PC-9 (cell line): ENCODE measurements around the gene TMUB1. TPM values are rescaled to one million over a fixed set of nuclear protein-coding genes. Genes with fewer than 3 reads are reported as not detected.
A peak's percentile ranks its signal among the peaks of the same experiment; 100 is the strongest.

Source experiments
- BruUV-seq: library from RNA; stranded (reverse); fragments of 400-500 nt; replicated peaks from 2 replicates; lab custom pipeline; 2021; lab: Mats Ljungman, UMichigan
- CTCF ChIA-PET: fragments of 300-600 bp; sonication (Branson Sonifier 250); formaldehyde crosslinking; loops from one replicate; lab custom pipeline; 2022; ENCODE audit warnings: antibody characterized with exemption; lab: Charles Lee
- POLR2A ChIA-PET: fragments of 300-600 bp; sonication (Branson Sonifier 250); formaldehyde crosslinking; loops from one replicate; lab custom pipeline; 2022; ENCODE audit warnings: antibody characterized with exemption; ENCODE audit not compliant: unreplicated experiment; lab: Charles Lee
- DNase-seq, 2 experiments: peaks; one replicate each; pipeline versions ENCODE4 v3.0.0 to v3.0.0-alpha.2; 2015 to 2022; ENCODE audit warnings: mixed read lengths in 1 of 2
- H2AFZ ChIP-seq: fragments of 200-600 bp; sonication (generic); 2 replicates; pipeline ENCODE4 v1.8.1; 2017; ENCODE audit warnings: antibody characterized with exemption
- H3F3A ChIP-seq: fragments of 200-600 bp; sonication (generic); 2 replicates; pipeline ENCODE4 v1.8.1; 2017; ENCODE audit warnings: antibody characterized with exemption, mild to moderate bottlenecking, low read depth; ENCODE audit not compliant: insufficient read depth
- H3K27ac ChIP-seq: fragments of 200-600 bp; sonication (generic); 2 replicates; pipeline ENCODE4 v1.6.1; 2016; ENCODE audit warnings: mixed run types
- H3K27me3 ChIP-seq: fragments of 200-600 bp; sonication (generic); 2 replicates; pipeline ENCODE4 v1.6.1; 2016; ENCODE audit warnings: low read depth, mixed run types; ENCODE audit not compliant: insufficient read depth
- H3K36me3 ChIP-seq: fragments of 200-600 bp; sonication (generic); 2 replicates; pipeline ENCODE4 v1.6.1; 2016; ENCODE audit warnings: low read depth, mixed run types
- H3K4me1 ChIP-seq: fragments of 200-600 bp; sonication (generic); replicated peaks from 2 replicates; pipeline ENCODE4 v1.6.1; 2016; ENCODE audit warnings: mixed run types; ENCODE audit not compliant: insufficient read depth
- H3K4me2 ChIP-seq: fragments of 200-600 bp; sonication (generic); 2 replicates; pipeline ENCODE4 v1.6.1; 2017; ENCODE audit warnings: mixed run types
- H3K4me3 ChIP-seq: fragments of 200-600 bp; sonication (generic); 2 replicates; pipeline ENCODE4 v1.6.1; 2016; ENCODE audit warnings: mixed run types
- H3K79me2 ChIP-seq: fragments of 200-600 bp; sonication (generic); 2 replicates; pipeline ENCODE4 v1.6.1; 2017; ENCODE audit warnings: low read depth, mixed run types
- H3K9me2 ChIP-seq: fragments of 200-600 bp; sonication (generic); 2 replicates; pipeline ENCODE4 v1.8.1; 2017; ENCODE audit warnings: mild to moderate bottlenecking; ENCODE audit not compliant: insufficient read depth
- H3K9me3 ChIP-seq: fragments of 200-600 bp; sonication (generic); 2 replicates; pipeline ENCODE4 v1.8.1; 2016; ENCODE audit warnings: low read depth; ENCODE audit not compliant: insufficient read depth
- H4K20me1 ChIP-seq: fragments of 200-600 bp; sonication (generic); 2 replicates; pipeline ENCODE4 v1.8.1; 2017; ENCODE audit not compliant: insufficient read depth
- EZH2 ChIP-seq: fragments of 200-600 bp; sonication (generic); IDR thresholded peaks from 2 replicates; pipeline ENCODE4 v1.8.0; 2017; ENCODE audit warnings: antibody characterized with exemption, low read depth
- intact Hi-C: fragments of 100-400 bp; cut with micrococcal nuclease; formaldehyde crosslinking; loops from one replicate; pipeline ENCODE4 v1.10.0; 2022; ENCODE audit not compliant: unreplicated experiment
- total RNA-seq: library from RNA; stranded (reverse); gene quantifications from 2 replicates; pipeline ENCODE4 v1.2.3, GENCODE V29; 2021
- TF ChIP-seq, protein P1 (sequence below): fragments of 200-600 bp; sonication (generic); conservative IDR thresholded peaks from 2 replicates; pipeline ENCODE4 v1.6.1; 2017; ENCODE audit warnings: mixed run types, antibody characterized with exemption, mild to moderate bottlenecking, moderate library complexity

The TMUB1 gene
- total RNA-seq, 1 experiment from 2014 or later = 87.8 TPM

- no peaks in the 10 kb centered on the region for H3K27me3 ChIP-seq
- peaks cover 19% of the 10 kb centered on the region for H3F3A ChIP-seq
- CTCF ChIA-PET = interaction anchor here (0.8 kb wide), 1 partner anchor 50 kb away, joined by 3 read pairs; the partner anchor contains the start of gene GBX1
- H2AFZ ChIP-seq = no peak overlapping the region
- H3K4me2 ChIP-seq = no peak overlapping the region
- TF ChIP-seq, protein P1, sequence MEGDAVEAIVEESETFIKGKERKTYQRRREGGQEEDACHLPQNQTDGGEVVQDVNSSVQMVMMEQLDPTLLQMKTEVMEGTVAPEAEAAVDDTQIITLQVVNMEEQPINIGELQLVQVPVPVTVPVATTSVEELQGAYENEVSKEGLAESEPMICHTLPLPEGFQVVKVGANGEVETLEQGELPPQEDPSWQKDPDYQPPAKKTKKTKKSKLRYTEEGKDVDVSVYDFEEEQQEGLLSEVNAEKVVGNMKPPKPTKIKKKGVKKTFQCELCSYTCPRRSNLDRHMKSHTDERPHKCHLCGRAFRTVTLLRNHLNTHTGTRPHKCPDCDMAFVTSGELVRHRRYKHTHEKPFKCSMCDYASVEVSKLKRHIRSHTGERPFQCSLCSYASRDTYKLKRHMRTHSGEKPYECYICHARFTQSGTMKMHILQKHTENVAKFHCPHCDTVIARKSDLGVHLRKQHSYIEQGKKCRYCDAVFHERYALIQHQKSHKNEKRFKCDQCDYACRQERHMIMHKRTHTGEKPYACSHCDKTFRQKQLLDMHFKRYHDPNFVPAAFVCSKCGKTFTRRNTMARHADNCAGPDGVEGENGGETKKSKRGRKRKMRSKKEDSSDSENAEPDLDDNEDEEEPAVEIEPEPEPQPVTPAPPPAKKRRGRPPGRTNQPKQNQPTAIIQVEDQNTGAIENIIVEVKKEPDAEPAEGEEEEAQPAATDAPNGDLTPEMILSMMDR = no peak
- TF ChIP-seq EZH2 = no peak
- DNase-seq = no peak
- H3K4me3 ChIP-seq = no peak overlapping the region
- H3K9me3 ChIP-seq = no peaks in the 10 kb centered on the region
- H4K20me1 ChIP-seq = peaks cover 33% of the 10 kb centered on the region
- H3K36me3 ChIP-seq = no peaks in the 10 kb centered on the region
- peaks cover 17% of the 10 kb centered on the region for H3K79me2 ChIP-seq
- no TSS peak for BruUV-seq
- POLR2A ChIA-PET = no interaction called here
- intact Hi-C loops = loop anchor here (10.0 kb wide), 1 partner anchor 673 kb away; no protein-coding TSS in a partner anchor
- H3K27ac ChIP-seq = no peak overlapping the region
- no peaks in the 10 kb centered on the region for H3K9me2 ChIP-seq
- peaks cover 28% of the 10 kb centered on the region for H3K4me1 ChIP-seq
These were observed 34.3 kb upstream of the TMUB1 start for GRCh38 chr7:151117565-151117964.

DNA sequence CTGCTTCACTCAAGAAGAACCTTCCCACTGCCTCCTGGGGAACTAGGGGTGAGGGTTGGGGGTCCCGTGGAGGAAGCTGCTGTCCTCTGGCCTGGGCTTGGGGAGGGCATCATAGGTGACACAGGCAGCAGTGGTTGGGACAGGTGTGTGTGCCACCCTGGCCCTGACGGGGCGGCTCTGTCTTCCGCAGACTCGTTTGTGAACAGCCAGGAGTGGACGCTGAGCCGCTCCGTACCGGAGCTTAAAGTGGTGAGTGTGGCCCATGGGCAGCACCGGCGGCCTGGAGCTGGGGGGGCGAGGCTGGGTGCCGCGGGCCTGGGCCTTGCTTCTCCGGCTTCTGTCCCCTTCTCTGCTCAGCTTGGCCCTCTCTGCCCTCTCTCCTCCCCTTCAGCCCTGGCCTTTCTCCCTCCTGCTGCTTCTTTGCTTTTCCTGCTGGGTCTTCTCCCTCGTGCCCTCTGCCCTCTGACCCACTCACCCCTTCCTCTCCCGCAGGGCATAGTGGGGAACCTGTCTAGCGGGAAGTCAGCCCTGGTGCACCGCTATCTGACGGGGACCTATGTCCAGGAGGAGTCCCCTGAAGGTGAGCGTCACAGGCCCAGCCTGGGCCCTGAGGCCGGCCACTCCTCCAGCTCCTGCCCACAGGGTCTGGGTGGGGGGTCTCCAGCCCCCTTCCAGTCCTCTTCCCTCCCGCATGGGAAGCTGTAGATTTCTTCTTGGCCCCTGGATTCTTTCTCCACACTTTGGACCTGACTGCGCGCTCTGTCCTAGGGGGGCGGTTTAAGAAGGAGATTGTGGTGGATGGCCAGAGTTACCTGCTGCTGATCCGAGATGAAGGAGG is 33.5 kb upstream of the TMUB1 start:
- Histone ChIP-seq H3F3A (peaks cover 26% of the 10 kb centered on the region), H3K4me3 (no peak overlapping the region), H3K79me2 (peaks cover 24% of the 10 kb centered on the region), H3K9me2 (no peaks in the 10 kb centered on the region), H2AFZ (no peak overlapping the region), H3K27me3 (no peaks in the 10 kb centered on the region), H3K4me2 (no peak overlapping the region; the same call in 1 of the 2 replicates), H3K36me3 (no peaks in the 10 kb centered on the region), H3K9me3 (no peaks in the 10 kb centered on the region), H3K27ac (no peak overlapping the region), H4K20me1 (peaks cover 40% of the 10 kb centered on the region), H3K4me1 (peaks cover 30% of the 10 kb centered on the region)
- ChIA-PET POLR2A (interaction anchor here (0.6 to 1.0 kb wide), 2 partner anchors 58 to 110 kb away, joined by 5 to 7 read pairs; partner anchors contain the start of gene ABCF2), CTCF (interaction anchor here (0.8 kb wide), 1 partner anchor 51 kb away, joined by 3 read pairs; the partner anchor contains the start of gene GBX1)
- TF ChIP-seq, protein P1 = no peak
- no peak for TF ChIP-seq EZH2
- intact Hi-C loops = loop anchor here (10.0 kb wide), 1 partner anchor 672 kb away; no protein-coding TSS in a partner anchor
- no peak for DNase-seq
- BruUV-seq = no TSS peak

- Histone ChIP-seq H3K27me3 (no peaks in the 10 kb centered on the region), H3K4me3 (no peak overlapping the region), H2AFZ (no peak overlapping the region), H3F3A (peaks cover 26% of the 10 kb centered on the region), H3K79me2 (peaks cover 32% of the 10 kb centered on the region), H3K4me1 (peaks cover 30% of the 10 kb centered on the region), H3K4me2 (peak overlapping the region; percentile 7; the same call in 1 of the 2 replicates), H3K36me3 (no peaks in the 10 kb centered on the region), H3K9me3 (no peaks in the 10 kb centered on the region), H4K20me1 (peaks cover 48% of the 10 kb centered on the region), H3K9me2 (no peaks in the 10 kb centered on the region), H3K27ac (no peak overlapping the region)
- ChIA-PET POLR2A (interaction anchor here (0.6 to 1.0 kb wide), 3 partner anchors 59 to 212 kb away, joined by 5 to 7 read pairs (median 5); partner anchors contain the start of gene ABCF2), CTCF (interaction anchor here (0.6 kb wide), 2 partner anchors 91 to 1711 kb away, joined by 3 read pairs; partner anchors contain the start of gene ATG9B)
- TF ChIP-seq, protein P1 = no peak
- no peak for TF ChIP-seq EZH2
- intact Hi-C loops = loop anchor here (10.0 kb wide), 1 partner anchor 671 kb away; no protein-coding TSS in a partner anchor
- DNase-seq = peak; percentile 68 to 96
- BruUV-seq = TSS peak; percentile 85
These were observed 32.6 kb upstream of the TMUB1 start for GRCh38 chr7:151115836-151116418.
